Mucosa of stomach (tissue), 1 donor: ENCODE data around the gene ITGA2.

Experiments used
- H3K27me3 ChIP-seq: one replicate; pipeline ENCODE4 v1.7.0; 2013; ENCODE audit warnings: mild to moderate bottlenecking, low read length; ENCODE audit not compliant: control insufficient read depth, insufficient read depth
- H3K36me3 ChIP-seq: one replicate; pipeline ENCODE4 v1.7.0; 2013; ENCODE audit warnings: low read length; ENCODE audit not compliant: control insufficient read depth, insufficient read depth
- H3K4me1 ChIP-seq: one replicate; pipeline ENCODE4 v1.7.0; 2013; ENCODE audit warnings: mild to moderate bottlenecking, low read length; ENCODE audit not compliant: control insufficient read depth, insufficient read depth
- H3K4me3 ChIP-seq: one replicate; pipeline ENCODE4 v1.7.0; 2013; ENCODE audit warnings: low read length
- H3K9ac ChIP-seq: one replicate; pipeline ENCODE4 v1.7.0; 2013; ENCODE audit warnings: mild to moderate bottlenecking, low read length, moderate library complexity
- H3K9me3 ChIP-seq: one replicate; pipeline ENCODE4 v1.7.0; 2013; ENCODE audit warnings: mild to moderate bottlenecking, low read length, moderate library complexity; ENCODE audit not compliant: control insufficient read depth
- donor health status: Pancreatic carcinoma.

The ITGA2 gene

DNA sequence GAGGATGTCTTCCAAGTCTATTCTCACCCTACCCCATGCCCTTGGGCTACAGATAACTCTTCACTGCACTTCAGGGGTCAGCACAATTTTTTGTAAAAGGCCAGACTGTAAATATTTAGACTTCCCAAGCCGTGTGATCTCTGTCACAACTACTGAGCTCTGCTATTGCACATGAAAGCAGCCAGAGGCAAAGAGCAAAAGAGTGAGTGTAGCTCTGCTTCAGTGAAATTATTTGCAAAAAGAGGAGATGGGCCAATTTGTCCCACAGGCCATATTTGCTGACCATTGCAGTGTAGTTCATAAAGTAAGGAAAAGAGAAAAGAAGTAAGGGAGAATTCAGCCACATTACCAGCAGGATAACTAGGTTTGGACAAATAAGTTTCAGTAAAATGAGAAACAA lies 127.4 kb downstream of the ITGA2 start:
- Histone ChIP-seq H3K27me3 (no peaks in the 10 kb centered on the region), H3K9ac (no peak overlapping the region), H3K4me1 (peaks cover 16% of the 10 kb centered on the region), H3K9me3 (no peaks in the 10 kb centered on the region), H3K4me3 (no peak overlapping the region), H3K36me3 (no peaks in the 10 kb centered on the region)

GRCh38 chr5:53118879-53119278 lies 129.7 kb downstream of the ITGA2 start:
- no peak overlapping the region for H3K4me3 ChIP-seq
- H3K9me3 ChIP-seq, result no peaks in the 10 kb centered on the region
- H3K9ac ChIP-seq, result no peak overlapping the region
- H3K4me1 ChIP-seq, result peaks cover 16% of the 10 kb centered on the region
- no peaks in the 10 kb centered on the region for H3K27me3 ChIP-seq
- no peaks in the 10 kb centered on the region for H3K36me3 ChIP-seq

DNA sequence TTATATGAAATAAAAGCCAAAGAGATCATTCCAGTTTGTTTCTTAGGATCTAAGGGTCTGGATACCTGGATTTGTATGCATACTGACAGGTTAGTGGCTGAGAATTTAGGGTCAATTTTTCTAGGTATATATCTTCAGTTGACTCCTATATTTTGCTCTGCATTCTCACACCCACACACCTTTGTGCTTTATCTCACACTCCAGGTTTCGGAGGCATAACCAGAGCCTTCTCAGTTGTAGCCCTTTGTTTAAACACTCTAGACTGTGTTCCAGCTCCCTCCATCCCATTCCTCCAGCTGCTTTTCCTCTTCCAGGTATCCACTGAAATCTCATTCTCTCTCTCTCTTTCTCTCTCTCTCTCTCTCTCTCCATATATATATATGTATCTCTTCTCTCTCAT lies 131.0 kb downstream of the ITGA2 start:
- Histone ChIP-seq H3K36me3 (no peaks in the 10 kb centered on the region), H3K4me3 (no peak overlapping the region), H3K9me3 (no peaks in the 10 kb centered on the region), H3K4me1 (peaks cover 16% of the 10 kb centered on the region), H3K9ac (no peak overlapping the region), H3K27me3 (no peaks in the 10 kb centered on the region)

DNA sequence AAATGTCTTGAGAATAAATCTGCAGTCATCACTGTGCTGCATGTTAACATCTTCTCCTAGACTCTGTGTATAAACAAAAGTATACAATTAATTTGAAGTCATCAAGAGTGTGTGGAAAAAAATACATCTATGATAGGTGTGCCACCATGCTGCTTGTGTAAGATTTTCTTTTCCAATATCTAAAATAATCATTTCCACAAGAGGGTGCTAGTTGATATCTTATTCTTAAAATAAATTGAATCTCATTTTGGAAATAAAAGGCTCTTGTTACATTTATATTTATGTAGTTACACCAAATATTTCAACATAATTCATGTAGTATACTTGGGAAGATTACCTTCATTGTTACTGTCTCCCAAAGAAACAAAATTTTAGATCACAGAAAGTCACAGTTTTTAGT lies 134.6 kb downstream of the ITGA2 start:
- no peak overlapping the region for H3K4me3 ChIP-seq
- no peaks in the 10 kb centered on the region for H3K9me3 ChIP-seq
- H3K4me1 ChIP-seq, result peaks cover 14% of the 10 kb centered on the region
- no peaks in the 10 kb centered on the region for H3K27me3 ChIP-seq
- H3K9ac ChIP-seq, result no peak overlapping the region
- no peaks in the 10 kb centered on the region for H3K36me3 ChIP-seq

DNA sequence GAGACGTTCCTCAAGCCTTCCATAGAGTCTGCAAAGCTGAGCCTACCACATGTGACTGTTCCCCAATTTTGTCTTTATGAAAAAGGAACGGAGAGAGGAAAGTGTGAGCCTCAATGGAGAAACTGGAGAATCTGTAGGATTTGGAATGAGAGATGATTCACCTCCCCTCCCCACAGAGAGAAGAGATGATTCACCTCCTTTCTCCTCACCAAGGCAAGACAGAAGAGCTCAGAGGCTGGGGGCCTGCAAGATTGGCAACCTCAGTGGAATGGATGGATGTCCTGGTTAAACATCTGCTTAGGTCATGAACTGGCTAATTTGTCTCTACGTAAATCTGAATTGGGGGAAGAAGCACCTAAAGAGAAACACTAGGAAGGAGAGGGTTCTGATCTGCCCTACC lies 137.4 kb downstream of the ITGA2 start:
- no peaks in the 10 kb centered on the region for H3K27me3 ChIP-seq
- H3K4me1 ChIP-seq, result no peaks in the 10 kb centered on the region
- H3K9me3 ChIP-seq, result no peaks in the 10 kb centered on the region

GRCh38 chr5:53127107-53127506 lies 138.0 kb downstream of the ITGA2 start:
- no peak overlapping the region for H3K9ac ChIP-seq

More for the DNA sequence above, 137.4 kb downstream of the ITGA2 start:
- Histone ChIP-seq H3K4me3 (no peak overlapping the region), H3K9ac (no peak overlapping the region), H3K36me3 (no peaks in the 10 kb centered on the region)

GRCh38 chr5:53128481-53128880 lies 139.3 kb downstream of the ITGA2 start:
- no peak overlapping the region for H3K4me3 ChIP-seq
- H3K27me3 ChIP-seq, result no peaks in the 10 kb centered on the region

More at GRCh38 chr5:53127107-53127506, 138.0 kb downstream of the ITGA2 start:
- Histone ChIP-seq H3K36me3 (no peaks in the 10 kb centered on the region), H3K4me3 (no peak overlapping the region), H3K9me3 (no peaks in the 10 kb centered on the region), H3K4me1 (no peaks in the 10 kb centered on the region), H3K27me3 (no peaks in the 10 kb centered on the region)

DNA sequence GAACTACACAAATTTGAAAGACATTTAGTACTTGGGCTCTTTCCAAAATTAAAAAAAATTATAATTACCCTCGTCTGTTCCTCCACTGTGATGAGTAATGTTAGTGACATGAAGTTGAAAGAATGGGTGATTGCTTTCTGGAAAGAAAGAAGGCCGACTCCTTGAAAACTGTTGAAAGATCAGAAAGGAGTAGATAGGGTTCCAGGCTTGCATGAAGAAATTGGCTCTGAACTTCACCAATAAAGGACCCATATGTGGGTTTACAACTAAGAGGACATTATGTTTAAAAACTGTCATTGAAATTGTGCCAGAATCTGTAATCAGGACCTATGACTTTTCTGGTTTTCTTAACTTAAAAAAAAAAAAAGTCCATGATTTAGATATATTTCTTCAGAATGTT lies 141.1 kb downstream of the ITGA2 start:
- H3K4me1 ChIP-seq, result no peaks in the 10 kb centered on the region
- no peak overlapping the region for H3K9ac ChIP-seq
- H3K36me3 ChIP-seq, result no peaks in the 10 kb centered on the region
- H3K27me3 ChIP-seq, result no peaks in the 10 kb centered on the region
- no peak overlapping the region for H3K4me3 ChIP-seq
- H3K9me3 ChIP-seq, result no peaks in the 10 kb centered on the region

More at GRCh38 chr5:53128481-53128880, 139.3 kb downstream of the ITGA2 start:
- Histone ChIP-seq H3K36me3 (no peaks in the 10 kb centered on the region), H3K4me1 (no peaks in the 10 kb centered on the region), H3K9me3 (no peaks in the 10 kb centered on the region), H3K9ac (no peak overlapping the region)

DNA sequence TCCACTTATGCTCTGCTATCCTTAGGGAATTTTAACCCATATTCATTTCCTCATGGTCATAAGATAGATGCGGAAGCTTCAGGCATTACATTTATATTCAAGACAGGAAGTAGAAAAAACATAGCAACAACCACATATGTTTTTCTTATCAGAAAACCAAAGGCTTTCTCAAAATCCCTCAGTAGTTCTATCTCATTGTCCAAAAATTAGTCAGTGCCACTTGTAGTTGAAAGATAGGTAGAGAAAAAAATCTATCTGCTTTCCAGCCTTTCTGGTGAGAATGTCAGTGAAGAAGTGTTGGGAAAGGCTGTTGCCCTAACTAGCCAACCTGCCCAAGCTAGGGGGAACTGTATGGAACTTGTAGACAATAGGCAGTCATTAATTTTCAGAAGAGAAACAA lies 143.9 kb downstream of the ITGA2 start:
- H3K4me1 ChIP-seq, result no peaks in the 10 kb centered on the region
- H3K27me3 ChIP-seq, result no peaks in the 10 kb centered on the region
- no peak overlapping the region for H3K9ac ChIP-seq
- no peak overlapping the region for H3K4me3 ChIP-seq
- H3K36me3 ChIP-seq, result no peaks in the 10 kb centered on the region
- H3K9me3 ChIP-seq, result no peaks in the 10 kb centered on the region
